Measurements from ENCODE around the gene KCNIP4. TPM values are rescaled to one million over a fixed set of nuclear protein-coding genes. Genes with fewer than 3 reads are reported as not detected.

The KCNIP4 gene
- total and polyA plus RNA-seq, 2 donors (not counting 1 experiment from before 2014, with no cell fraction given), result not detected

DNA sequence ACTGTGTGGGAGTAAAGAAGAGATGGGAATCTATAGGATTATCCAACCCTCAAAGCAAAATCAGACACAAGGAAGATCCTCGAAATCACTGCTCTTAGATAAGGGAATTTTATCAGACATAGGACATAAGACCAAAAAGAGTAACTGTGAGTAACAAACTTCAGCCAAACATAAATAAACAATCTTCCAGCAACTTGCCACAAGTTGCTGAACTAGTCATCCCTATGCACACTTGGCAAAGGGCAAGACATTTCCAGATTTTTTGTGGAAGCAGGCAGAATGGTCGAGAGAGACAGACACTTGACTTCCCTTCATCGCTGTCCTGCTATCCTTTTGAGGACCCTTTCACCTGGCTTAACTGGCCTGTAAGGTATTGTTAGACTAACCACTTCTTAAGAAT, 89.6 kb downstream of the KCNIP4 start:
- Histone ChIP-seq H3K4me2 (replicated peaks; ENCODE audit: low read depth, low read length, poor library complexity, severe bottlenecking) (no peak overlapping the region), H3K9me3 (ENCODE audit: control extremely low read depth in 1 of 3, control insufficient read depth in 2 of 3, insufficient read depth in 1 of 3, low read length in 2 of 3) (peaks cover 0 to 17% (median 0%) of the 10 kb centered on the region in 3 donors), H3K9ac (ENCODE audit: low read length) (no peak overlapping the region), H3K27me3 (replicated peaks in 1 of 4; ENCODE audit: control extremely low read depth in 1 of 4, control insufficient read depth in 3 of 4, insufficient read depth in 4 of 4, low read length in 3 of 4) (no peaks in the 10 kb centered on the region), H3K79me2 (ENCODE audit: control insufficient read depth, insufficient read depth, low read length) (no peaks in the 10 kb centered on the region), H3K36me3 (replicated peaks in 1 of 2; ENCODE audit: control extremely low read depth in 1 of 2, control insufficient read depth in 1 of 2, extremely low read depth in 1 of 2, insufficient read depth in 2 of 2, low read length in 1 of 2) (no peaks in the 10 kb centered on the region), H4K20me1 (ENCODE audit: control insufficient read depth, insufficient read depth, low read length, poor library complexity, severe bottlenecking) (no peaks in the 10 kb centered on the region), H3K27ac (ENCODE audit: low read length in 2 of 2) (no peak overlapping the region), H2AFZ (ENCODE audit: insufficient read depth, low read depth, low read length, poor library complexity, severe bottlenecking) (no peak overlapping the region), H3K4me1 (ENCODE audit: control insufficient read depth in 2 of 2, insufficient read depth in 2 of 2, low read length in 2 of 2) (no peaks in the 10 kb centered on the region), H3K4me3 (ENCODE audit: control extremely low read depth in 1 of 5, extremely low read depth in 1 of 5, insufficient read depth in 1 of 5, low read depth in 2 of 5, low read length in 4 of 5) (no peak overlapping the region)
- no peak overlapping the region for H3K27ac Mint-ChIP-seq
- intact Hi-C loops (cut with micrococcal nuclease), result no loop called here
- no peaks in the 10 kb centered on the region for H3K27me3 Mint-ChIP-seq
- ATAC-seq (ENCODE audit: low read depth) (no peak), DNase-seq (no peak)
- WGBS (ENCODE audit: insufficient coverage), result 95% methylated on average over 2 of the region's 3 CpGs
- no peaks in the 10 kb centered on the region for H3K9me3 Mint-ChIP-seq (ENCODE audit: insufficient read depth)
- POLR2A ChIA-PET, result no interaction called here
- H3K4me1 Mint-ChIP-seq, result no peaks in the 10 kb centered on the region
- H3K4me3 Mint-ChIP-seq, result no peak overlapping the region
- TF ChIP-seq EZH2 (IDR thresholded peaks at IDR 0.05; ENCODE audit: borderline replicate concordance, insufficient read depth, low read depth, low read length, poor library complexity, severe bottlenecking), result no peak
- TF ChIP-seq, protein P1, sequence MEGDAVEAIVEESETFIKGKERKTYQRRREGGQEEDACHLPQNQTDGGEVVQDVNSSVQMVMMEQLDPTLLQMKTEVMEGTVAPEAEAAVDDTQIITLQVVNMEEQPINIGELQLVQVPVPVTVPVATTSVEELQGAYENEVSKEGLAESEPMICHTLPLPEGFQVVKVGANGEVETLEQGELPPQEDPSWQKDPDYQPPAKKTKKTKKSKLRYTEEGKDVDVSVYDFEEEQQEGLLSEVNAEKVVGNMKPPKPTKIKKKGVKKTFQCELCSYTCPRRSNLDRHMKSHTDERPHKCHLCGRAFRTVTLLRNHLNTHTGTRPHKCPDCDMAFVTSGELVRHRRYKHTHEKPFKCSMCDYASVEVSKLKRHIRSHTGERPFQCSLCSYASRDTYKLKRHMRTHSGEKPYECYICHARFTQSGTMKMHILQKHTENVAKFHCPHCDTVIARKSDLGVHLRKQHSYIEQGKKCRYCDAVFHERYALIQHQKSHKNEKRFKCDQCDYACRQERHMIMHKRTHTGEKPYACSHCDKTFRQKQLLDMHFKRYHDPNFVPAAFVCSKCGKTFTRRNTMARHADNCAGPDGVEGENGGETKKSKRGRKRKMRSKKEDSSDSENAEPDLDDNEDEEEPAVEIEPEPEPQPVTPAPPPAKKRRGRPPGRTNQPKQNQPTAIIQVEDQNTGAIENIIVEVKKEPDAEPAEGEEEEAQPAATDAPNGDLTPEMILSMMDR (IDR thresholded peaks at IDR 0.05), result no peak
- CTCF ChIA-PET, result no interaction called here

DNA sequence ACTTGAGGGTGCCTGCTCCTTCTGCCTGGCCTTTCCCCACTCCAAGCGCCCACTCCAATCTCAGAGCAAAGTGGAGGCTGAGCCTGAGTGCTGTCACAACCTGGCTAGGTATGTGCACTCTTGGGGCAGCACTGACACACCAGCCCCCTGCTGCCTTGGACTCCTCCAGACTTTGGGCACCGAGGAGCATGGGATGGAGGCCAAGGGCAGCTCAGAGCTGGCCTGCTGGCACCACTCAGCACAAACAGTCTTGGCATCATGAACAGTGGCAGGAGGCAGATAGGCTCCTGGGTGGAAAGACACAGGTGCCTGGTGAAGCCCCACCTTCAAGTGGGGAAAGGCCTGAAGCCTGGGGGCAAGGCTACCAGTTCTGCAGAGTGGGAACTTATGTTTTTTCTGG, 91.8 kb downstream of the KCNIP4 start:
- no peak overlapping the region for H3K4me3 Mint-ChIP-seq
- H3K27ac ChIP-seq (ENCODE audit: low read length in 2 of 2), result no peak overlapping the region
- H3K9me3 Mint-ChIP-seq (ENCODE audit: insufficient read depth), result no peaks in the 10 kb centered on the region
- TF ChIP-seq, protein P1 (IDR thresholded peaks at IDR 0.05), result no peak
- no peak for TF ChIP-seq EZH2 (IDR thresholded peaks at IDR 0.05; ENCODE audit: borderline replicate concordance, insufficient read depth, low read depth, low read length, poor library complexity, severe bottlenecking)
- WGBS (ENCODE audit: insufficient coverage), result 60% methylated on average over 2 of the region's 2 CpGs
- no peak overlapping the region for H3K9ac ChIP-seq (ENCODE audit: low read length)
- H2AFZ ChIP-seq (ENCODE audit: insufficient read depth, low read depth, low read length, poor library complexity, severe bottlenecking), result no peak overlapping the region
- no peaks in the 10 kb centered on the region for H3K4me1 ChIP-seq (ENCODE audit: control insufficient read depth in 2 of 2, insufficient read depth in 2 of 2, low read length in 2 of 2)
- no peak for DNase-seq
- no peaks in the 10 kb centered on the region for H3K79me2 ChIP-seq (ENCODE audit: control insufficient read depth, insufficient read depth, low read length)
- H3K27ac Mint-ChIP-seq, result no peak overlapping the region
- no peak for ATAC-seq (ENCODE audit: low read depth)
- no peaks in the 10 kb centered on the region for H3K27me3 ChIP-seq (replicated peaks in 1 of 4; ENCODE audit: control extremely low read depth in 1 of 4, control insufficient read depth in 3 of 4, insufficient read depth in 4 of 4, low read length in 3 of 4)
- intact Hi-C loops (cut with micrococcal nuclease), result no loop called here
- no peaks in the 10 kb centered on the region for H3K4me1 Mint-ChIP-seq
- H3K4me2 ChIP-seq (replicated peaks; ENCODE audit: low read depth, low read length, poor library complexity, severe bottlenecking), result no peak overlapping the region
- ChIA-PET POLR2A (no interaction called here), CTCF (no interaction called here)
- peaks cover 0 to 17% (median 0%) of the 10 kb centered on the region in 3 donors for H3K9me3 ChIP-seq (ENCODE audit: control extremely low read depth in 1 of 3, control insufficient read depth in 2 of 3, insufficient read depth in 1 of 3, low read length in 2 of 3)
- H3K36me3 ChIP-seq (replicated peaks in 1 of 2; ENCODE audit: control extremely low read depth in 1 of 2, control insufficient read depth in 1 of 2, extremely low read depth in 1 of 2, insufficient read depth in 2 of 2, low read length in 1 of 2), result no peaks in the 10 kb centered on the region
- H4K20me1 ChIP-seq (ENCODE audit: control insufficient read depth, insufficient read depth, low read length, poor library complexity, severe bottlenecking), result no peaks in the 10 kb centered on the region
- H3K27me3 Mint-ChIP-seq, result no peaks in the 10 kb centered on the region
- H3K4me3 ChIP-seq (ENCODE audit: control extremely low read depth in 1 of 5, extremely low read depth in 1 of 5, insufficient read depth in 1 of 5, low read depth in 2 of 5, low read length in 4 of 5), result no peak overlapping the region
